OCI-M2 (cell line): Measurements from ENCODE around the gene ADH4.
"Not testable (repeated sequence)": the region's sequence is repeated elsewhere in the genome, so short reads cannot be mapped to it uniquely, and the experiment has no call there.

Experiments
- DNase-seq: peaks from one replicate; lab custom pipeline; 2025; ENCODE audit not compliant: unreplicated experiment; lab: John Stamatoyannopoulos, UW

Gene ADH4

DNA sequence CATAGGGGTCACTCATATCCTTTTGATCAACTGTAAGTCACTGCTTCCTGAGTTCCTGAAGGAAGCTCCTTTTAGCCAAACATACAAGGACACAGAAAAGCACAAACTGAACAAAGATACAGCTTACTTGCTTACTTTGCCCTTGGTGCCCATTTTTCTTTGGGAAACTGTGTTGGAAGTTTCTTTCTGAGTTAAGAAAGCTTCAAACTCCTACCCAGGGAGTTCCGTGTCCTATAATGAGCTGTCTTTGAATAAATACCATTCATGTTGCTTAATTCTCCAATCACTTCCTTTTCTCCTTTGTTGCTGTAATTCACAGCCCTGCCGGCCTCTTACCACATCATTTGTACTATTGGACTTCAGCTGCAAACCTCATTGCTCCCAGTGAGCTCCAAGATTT is at the start of gene ADH4:
Gene ADH4, minus strand, starts transcription at position 228 of the 400 bp plus-strand sequence. Its CDS starts 75 bp downstream, at position 153.
- no peak for DNase-seq

DNA sequence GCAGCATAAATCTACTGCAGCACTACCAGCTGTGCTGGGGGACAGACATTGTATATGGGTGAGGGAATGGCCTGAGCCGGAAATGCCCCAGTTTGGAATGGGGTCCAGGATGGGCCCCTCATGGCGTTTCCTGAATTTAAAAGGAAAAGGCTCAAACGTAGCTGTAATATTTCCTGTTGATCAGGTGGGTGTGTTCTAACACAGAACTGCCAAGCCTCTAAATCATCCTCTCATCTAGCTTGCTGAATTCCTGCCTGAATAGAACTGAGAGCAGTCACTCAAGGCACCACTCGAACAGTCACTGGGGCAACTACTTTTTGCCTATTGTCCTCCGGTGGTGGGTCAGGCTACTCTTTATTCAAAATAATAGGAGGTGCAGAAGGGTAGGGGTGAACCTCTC is 46.2 kb upstream of the ADH4 start:
- DNase-seq = no peak

DNA sequence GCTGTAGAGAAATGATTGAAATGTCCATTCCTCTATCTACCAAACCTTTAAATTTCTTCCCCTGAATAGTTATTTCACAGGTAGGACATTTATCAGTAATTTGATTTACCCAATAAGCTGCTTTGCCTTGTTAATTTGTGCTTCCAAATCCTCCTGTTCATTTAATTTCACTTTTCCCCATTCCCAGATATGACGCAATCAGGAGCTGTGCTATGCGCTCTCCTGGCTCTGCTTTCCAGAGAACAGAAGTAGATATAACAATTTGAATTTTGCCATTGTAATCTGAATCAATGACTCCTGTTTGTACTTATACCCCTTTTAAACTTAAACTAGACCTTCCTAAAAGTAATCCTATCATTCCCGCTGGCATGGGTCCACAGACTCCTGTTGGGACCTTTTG is 45.8 kb upstream of the ADH4 start:
- DNase-seq = not testable (repeated sequence)

DNA sequence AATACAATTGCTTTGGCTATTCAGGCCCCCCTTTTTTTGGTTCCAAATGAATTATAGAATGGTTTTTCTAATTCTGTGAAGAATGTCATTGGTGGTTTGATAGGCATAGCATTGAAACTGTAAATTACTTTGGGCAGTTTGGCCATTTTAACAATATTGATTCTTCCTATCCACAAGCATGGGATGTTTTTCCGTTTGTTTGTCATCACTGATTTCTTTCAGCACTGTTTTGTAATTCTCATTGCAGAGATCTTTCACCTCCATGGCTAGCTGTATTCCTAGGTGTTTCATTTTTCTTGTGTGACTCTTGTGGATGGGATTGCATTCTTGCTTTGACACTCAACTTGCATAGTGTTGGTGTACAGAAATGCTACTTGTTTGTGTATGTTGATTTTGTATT is 41.9 kb upstream of the ADH4 start:
- no peak for DNase-seq

DNA sequence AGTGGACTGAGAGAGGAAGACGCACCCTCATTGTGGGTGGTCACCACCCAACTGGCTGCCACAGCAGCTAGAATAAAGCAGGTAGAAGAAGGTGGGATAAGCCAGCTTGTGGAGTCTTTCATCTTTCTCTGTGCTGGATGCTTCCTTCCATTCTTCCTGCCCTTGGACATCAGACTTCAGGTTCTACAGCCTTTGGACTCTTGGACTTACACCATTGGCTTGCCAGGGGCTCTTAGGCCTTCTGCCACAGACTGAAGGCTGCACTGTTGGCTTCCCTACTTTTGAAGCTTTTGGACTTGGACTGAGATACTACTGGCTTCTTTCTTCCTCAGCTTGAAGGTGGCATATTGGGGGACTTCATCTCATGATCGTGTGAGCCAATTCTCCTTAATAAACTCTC is 41.5 kb upstream of the ADH4 start:
- DNase-seq = no peak

DNA sequence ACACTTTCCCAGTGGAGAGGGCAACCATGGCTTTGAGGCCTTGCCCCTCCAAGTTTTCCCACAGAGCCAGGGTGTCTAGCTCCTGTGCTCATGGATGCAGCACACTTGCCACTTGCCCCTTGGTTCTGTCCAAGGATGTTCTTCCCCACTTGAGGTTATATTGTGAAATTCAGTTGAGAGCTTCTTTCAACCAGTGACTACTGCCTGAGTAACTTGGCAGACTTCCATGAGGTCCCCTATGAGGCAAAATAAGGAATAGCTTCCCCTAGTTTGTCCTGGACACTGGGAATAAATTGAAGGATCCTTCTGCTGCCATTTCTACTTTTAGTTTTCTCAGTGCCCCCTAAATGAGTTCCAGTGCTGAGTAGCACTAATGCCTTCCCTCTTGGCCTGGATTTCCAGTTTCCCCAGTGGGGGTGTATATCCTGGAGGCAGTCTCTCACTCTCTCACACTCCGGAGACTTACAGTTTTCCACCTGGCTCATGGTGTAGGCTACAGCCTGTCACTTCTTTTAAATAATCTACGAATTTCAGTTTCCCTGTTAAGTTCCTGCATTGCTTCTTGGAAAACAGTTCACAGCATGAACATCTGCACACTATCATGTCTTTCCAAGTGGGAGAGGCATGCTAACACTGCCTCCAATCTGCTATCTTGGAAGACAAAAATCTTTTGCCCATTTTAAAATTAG is 36.4 kb upstream of the ADH4 start:
- no peak for DNase-seq

DNA sequence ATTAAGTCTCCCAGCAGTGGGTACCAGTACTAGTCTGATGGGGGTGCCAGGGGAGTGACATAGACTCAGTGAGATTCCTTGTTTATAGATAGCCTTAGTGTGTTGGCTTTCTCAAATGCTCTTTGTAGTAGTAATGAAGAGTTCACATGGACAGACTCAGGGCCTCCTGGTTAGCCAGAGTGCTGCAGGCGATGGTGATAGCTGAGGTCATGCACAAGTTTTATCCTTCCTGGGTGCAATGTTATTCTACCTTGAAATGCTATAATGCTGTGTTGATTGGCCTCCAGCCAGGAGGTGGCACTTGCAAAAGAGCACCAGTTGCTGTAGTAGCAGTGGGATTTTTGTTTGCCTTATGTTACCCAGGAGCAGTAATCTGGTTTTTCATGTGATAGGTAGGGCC is 35.5 kb upstream of the ADH4 start:
- no peak for DNase-seq

DNA sequence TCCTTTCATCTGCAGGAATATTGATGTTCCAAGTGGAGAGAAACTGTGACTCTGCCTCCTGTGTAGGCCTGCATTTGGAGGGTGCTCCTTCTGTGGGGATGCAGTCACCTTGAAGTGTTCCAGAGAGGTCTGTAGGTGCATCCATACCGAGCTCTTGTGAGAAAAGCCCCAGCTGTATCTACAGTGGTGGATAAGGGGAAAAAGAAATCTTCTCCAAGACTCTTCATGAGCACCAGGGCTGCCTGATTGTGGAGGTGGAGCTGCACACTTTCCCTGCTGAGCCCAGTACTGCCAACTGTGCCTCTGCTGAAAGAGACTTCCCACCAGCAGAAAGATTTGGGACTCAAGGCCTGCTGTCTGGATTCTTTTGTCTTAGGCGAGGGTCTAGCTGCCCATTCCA is 35.1 kb upstream of the ADH4 start:
- DNase-seq = no peak

DNA sequence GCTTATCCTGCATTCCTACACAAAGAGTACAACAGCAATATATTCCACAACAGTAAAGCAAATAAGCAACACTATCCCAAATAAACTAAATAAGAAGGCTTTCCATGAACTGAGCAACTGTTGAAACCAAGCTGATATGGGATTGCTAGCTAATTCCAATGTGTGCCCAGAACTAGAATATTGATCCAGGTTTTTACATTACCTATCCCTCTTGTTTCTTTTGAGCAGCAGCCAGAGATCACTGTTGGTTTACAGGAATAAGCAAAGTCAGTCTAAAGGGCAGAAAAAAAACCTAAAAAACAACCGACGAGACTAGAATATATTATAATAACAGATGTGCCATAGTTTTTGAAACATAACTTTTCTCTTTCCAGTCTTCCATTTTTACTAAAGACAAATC is 22.4 kb upstream of the ADH4 start:
- DNase-seq = no peak

DNA sequence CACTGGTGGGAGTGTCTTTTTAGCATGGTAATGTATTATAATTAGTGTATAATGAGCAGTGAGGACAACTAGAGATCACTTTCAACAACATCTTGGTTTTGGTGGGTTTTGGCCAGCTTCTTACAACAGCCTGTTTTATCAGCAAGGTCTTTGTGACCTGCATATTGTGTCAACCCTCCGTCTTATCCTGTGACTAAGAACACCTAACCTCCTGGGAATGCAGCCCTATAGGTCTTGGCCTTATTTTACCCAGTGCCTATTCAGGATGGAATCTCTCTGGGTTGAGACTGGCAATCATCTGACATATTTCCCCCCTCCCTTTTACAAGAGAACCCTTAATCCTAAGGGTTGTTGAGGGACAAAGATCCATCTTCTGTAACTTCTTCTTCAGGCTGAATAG is 21.9 kb upstream of the ADH4 start:
- no peak for DNase-seq

DNA sequence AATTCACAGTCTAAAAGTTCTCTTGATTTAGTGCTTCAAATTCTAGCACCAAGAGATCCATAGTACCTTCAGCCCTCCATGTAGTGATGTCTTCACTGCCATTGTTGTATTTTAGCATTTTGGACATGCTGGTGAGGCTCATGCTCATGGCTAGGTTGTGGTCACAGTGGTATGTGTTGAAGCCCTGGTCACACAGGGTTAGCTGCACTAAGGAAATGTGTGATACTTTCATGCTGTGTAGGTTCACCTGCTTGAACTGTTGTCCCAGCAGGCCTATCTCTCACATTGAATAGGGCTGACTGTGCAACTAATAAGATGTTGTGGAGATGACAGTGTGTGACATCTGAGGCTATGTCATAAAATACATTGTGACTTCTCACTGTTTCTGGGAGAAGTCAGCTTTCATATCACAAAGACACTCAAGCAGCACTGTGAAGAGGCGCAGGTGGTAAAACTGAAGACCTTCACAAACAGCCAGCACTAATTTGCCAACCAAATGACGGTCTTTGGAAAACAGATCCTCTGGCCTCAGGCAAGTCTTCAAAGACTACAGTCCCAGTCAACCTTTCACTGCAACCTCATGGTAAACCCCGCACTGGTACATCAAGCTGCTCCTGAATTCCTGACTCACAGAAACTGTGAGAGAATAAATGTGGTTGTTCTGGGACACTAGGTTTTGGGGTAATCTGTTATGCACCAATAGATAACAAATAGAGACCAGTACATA is 17.4 kb upstream of the ADH4 start:
- no peak for DNase-seq

DNA sequence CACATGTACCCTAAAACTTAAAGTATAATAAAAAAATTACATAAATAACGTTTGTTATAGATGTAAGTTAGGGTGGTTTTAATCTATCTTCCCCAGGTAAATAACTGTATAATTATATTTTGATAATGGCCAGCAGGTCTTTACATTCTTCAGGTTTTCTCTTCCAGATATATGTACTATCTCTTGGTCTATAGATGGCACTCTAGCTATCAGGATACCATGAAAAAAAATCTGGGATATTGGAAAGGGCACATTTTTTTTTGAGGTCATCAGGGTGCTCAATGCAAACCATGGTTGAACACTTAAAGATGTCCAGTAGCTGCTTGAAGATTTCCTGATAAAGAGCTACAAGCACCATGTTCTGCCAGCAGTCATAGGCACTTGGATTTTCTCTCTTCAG is 15.6 kb upstream of the ADH4 start:
- no peak for DNase-seq

DNA sequence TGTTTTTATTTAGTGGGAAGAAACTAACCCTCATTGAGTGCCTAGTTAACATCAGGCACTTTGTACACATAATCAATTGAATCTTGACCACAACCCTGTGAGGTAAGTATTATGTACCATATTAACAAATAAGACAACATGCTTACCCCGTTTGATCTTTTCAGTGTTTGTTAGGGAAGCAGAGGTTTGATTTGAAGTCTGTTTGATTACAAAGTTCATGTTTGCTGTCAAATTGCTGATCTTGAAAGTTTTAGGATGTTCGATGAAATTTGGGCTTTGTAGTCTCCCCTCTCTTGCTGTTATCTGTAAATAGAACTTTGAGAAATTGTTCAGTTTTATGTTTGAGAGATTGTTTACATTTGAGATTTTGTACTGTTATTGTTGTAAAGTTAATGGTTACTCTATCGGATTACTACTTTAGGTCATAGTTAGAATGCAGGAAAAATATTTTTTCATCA is 13.4 kb upstream of the ADH4 start:
- no peak for DNase-seq

DNA sequence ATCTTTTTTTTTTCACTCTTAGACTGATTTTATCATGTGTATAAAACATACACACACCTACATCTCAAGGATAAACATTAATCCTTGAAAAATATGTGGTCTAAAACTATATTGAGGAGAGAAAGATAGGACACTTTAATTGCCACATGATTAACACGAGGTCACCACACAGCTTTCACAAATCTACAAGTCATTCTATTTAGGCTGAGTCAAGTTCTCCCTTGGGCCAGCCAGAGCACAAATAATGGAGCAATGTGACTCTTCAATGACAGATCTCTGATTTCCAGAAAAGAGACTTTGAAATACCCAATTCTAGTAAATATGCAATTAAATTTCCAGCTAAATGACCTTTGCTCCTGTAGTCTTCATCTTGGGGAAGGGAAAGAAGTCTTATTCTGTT is 12.9 kb upstream of the ADH4 start:
- DNase-seq = no peak

DNA sequence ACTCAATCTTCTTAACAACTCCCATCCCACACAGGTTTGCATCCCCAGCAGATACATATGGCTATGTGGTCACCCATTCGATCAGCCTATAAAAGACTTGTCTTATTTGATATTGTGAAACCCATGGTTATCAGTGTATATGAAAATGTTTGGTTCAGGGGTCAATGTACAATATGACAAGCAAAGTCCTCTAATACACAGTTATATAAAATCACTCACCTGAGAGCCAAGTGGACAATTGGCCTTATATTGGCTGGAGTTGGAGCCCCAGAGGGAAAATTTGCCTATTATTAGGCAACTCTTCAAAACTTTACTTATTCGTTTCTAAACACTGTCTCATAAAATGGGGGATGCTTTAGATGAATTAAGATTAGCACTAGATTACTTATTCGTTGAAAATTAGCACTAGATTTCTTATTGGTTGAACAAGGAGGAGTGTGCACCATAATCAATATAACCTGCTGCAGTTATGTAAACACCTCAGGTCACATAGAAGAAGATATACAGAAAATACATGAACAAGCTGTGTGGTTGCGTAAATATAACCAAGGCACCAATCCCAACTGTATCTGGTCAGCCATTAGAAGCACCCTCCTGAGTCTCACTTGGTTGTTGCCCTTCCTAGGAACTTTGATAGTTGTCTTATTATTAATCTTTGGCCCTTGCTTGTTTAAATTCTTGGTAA is 10.7 kb upstream of the ADH4 start:
- DNase-seq = no peak

DNA sequence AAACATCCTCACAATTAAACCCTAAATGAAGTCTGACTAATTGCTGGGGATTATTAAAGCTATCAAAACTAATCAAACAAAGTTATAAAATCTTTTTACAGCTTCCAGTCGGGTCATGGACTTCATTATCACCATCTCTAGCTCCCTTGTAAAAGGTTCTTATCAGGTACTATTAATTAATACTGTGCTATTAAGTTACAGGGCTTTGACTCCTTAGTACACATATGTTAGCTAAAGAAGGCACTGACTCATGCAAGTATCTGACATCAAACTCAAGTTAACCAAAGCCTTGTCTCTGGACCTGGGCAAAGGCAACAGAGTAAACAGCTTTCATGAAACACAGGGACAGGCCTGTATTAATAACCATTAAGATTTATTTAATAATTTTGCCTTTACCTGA is 7.9 kb upstream of the ADH4 start:
- no peak for DNase-seq

DNA sequence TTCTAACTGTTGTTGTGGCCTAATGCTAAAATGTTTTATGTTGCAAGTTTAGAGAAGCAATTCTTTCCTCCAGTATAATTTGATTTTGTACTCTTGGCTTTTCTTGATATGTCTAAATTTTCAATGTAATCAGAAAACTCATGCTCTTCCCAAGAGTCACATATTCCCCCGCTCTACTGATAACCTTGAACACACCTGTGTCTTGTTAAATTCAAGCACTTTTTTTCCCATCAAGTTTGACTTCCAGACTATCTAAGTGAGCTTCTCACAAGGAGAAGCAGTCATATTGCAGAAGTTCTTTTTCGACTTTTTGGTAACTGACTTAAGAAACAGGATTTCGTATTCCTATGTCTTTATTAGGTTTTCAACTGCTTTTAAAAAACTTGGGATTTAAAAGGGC is 7.4 kb upstream of the ADH4 start:
- no peak for DNase-seq

DNA sequence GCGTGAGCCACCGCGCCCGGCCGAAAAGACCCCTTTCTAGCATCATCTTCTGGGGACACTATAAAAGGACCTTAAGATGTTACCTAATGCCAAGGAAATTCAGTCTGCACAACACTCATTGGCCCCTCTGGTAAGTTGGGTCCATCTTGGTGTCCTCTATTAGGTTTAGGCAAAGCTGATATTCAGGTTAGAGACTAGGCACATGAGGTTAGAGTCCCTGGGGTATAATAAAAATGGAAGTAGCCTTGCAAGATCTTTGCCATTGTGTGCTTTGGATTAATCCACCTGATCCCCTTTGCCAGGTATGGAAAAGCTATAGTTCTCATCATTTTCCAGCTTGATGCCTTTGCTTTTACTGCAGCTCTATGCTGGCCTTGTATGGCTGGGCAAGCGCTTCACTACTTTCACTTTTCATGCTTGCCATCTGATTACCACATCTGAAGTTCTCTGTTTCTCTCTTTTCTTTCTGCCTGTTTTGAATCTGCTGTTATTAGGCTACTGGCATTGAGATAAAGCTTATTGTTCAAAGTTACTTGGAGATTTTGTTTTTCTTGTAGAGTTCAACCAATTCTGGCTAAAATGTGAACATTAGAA is 5.4 kb upstream of the ADH4 start:
- no peak for DNase-seq

DNA sequence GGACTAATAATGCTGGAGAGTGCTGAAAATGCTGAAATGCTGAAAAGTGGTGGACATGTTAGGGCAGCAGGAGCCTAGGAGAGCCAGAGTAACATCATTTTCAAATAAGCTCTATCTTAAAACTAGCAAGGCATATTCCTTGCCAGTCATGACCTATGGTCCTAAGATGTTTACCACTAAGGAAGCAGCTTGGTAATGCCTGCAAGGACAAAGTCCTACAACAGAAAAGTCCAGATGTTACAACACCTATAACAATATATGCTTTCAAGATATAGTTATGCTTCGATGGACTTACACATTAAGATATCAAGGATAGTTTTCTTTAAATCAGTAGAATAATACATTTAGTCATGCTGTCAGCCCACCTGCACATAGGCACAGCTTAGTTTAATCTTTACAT is 4.5 kb upstream of the ADH4 start:
- no peak for DNase-seq

DNA sequence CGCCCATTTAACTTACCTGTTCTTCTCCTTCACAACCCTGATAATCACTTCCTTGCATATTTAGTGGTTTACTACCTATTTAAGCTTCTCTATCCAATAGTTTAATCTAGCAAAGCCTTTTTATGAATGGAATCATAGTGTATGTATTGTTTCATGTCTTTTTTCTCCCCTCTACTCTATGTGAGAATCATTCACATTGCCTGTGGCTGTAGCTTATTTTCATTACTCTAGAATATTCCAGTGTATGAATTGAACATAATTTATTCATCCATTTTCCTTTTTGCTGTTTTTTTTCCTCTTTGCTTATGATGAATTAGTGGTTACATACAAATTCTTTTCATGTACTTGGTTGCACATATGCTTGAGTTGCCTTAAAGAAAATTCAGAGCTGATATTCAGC is 490 bp upstream of the ADH4 start:
- no peak for DNase-seq

DNA sequence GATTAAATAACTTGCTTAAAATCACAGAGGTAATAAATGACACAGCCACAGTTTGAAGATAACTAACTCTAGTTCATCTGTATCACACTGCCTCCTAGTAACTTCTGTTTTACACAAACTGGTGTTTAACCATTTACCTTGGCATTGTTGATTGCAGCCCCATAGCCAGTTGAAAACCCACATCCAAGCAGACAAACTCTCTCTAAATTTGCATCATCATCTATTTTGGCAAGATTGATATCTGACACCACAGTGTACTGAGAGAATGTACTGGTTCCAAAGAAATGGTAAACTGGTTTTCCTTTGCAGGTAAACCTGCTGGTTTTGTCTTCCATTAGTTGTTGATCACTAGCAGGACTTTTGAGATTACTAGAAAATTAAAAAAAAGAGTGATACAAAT is 7.8 kb downstream of the ADH4 start:
- no peak for DNase-seq
